Heart left ventricle (tissue), 13 donors: ENCODE results near the gene CHD1L.

ENCODE experiments used
- POLR2A ChIP-seq, 2 donors: fragments of 450-650 bp; IDR thresholded peaks; one replicate each; pipeline ENCODE4 v1.6.1; 2017; ENCODE audit warnings: antibody characterized with exemption in 2 of 2, mild to moderate bottlenecking in 2 of 2, moderate library complexity in 2 of 2
- TF ChIP-seq, protein P1 (sequence below), 12 donors: fragments of 200-600 bp; sonication (generic) in 4 of 12; IDR thresholded peaks; one replicate each; pipeline versions ENCODE4 v1.5.0 to v1.8.0; 2018 to 2022; ENCODE audit warnings: antibody characterized with exemption in 12 of 12, mild to moderate bottlenecking in 5 of 12
- donor health status: ischemic (EF 13 %, LVEDD 7.1; RV severe dilation, severe dysfunction).
- donor health status: DM: no; HTN: yes; CAD: no.
- donor health status: DM: no; HTN: no; CAD: no.
- donor health status: ischemic (EF 25% LVEDD 6.9; RV normal size, moderate dysfunction).
- donor health status: ischemic (EF 25% LVEDD 5.7; RV mildly dilated, moderate dysfunction).
- donor health status: ischemic (EF 35%, LVEDD 5.7; RV mildly dilated, moderate dysfunction).
- donor health status: nonischemic (EF 11% LVEDD 7.7; RV severe dilation, severe dysfunction).
- donor health status: DM: yes; HTN: yes; CAD: no.
- donor health status: PGD.
- donor health status: ischemic (EF 29% LVEDD 5.4; RV normal size, mild dysfunction).
- donor health status: nonischemic (EF 23%, LVEDD 6.1; RV moderate dilation, normal function).

DNA sequence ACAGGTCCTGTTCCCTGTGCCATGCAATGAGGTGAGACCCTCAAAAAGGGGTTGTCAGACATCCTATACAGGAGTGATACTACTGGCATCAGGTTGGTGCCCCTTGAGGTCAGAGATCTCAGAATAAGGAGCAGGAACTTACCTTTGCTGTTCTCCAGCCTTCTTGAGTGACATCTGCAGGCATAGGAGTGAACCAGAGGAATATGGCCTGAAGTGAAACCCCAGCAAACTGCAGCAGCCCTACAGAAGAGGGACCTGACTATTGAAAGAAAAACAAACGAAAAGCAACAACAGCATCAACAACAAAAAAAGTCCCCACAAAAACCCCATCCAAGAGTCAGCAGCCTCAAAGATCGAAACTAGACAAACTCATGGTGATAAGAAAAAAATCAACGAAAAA, 74.5 kb downstream of the CHD1L start:
- TF ChIP-seq, protein P1, sequence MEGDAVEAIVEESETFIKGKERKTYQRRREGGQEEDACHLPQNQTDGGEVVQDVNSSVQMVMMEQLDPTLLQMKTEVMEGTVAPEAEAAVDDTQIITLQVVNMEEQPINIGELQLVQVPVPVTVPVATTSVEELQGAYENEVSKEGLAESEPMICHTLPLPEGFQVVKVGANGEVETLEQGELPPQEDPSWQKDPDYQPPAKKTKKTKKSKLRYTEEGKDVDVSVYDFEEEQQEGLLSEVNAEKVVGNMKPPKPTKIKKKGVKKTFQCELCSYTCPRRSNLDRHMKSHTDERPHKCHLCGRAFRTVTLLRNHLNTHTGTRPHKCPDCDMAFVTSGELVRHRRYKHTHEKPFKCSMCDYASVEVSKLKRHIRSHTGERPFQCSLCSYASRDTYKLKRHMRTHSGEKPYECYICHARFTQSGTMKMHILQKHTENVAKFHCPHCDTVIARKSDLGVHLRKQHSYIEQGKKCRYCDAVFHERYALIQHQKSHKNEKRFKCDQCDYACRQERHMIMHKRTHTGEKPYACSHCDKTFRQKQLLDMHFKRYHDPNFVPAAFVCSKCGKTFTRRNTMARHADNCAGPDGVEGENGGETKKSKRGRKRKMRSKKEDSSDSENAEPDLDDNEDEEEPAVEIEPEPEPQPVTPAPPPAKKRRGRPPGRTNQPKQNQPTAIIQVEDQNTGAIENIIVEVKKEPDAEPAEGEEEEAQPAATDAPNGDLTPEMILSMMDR (IDR thresholded peaks at IDR 0.05): no peak
- no peak for TF ChIP-seq POLR2A (IDR thresholded peaks at IDR 0.05)
